ENCODE results near the gene PTPRH. TPM values are rescaled to one million over a fixed set of nuclear protein-coding genes. Genes with fewer than 3 reads are reported as not detected.

The PTPRH gene
- total RNA-seq, 2 donors from 2014 or later: 1.3 to 7.8 TPM

GRCh38 chr19:55146078-55146704 is 63.1 kb downstream of the PTPRH start:
- Histone ChIP-seq H3K4me1 (peaks cover 0 to 26% of the 10 kb centered on the region in 2 donors), H3K9me3 (no peaks in the 10 kb centered on the region), H3K27ac (no peak overlapping the region), H3K27me3 (peaks cover 4 to 12% of the 10 kb centered on the region in 2 donors), H3K36me3 (peaks cover 8% of the 10 kb centered on the region), H3K4me3 (no peak overlapping the region)
- TF ChIP-seq, protein P1, sequence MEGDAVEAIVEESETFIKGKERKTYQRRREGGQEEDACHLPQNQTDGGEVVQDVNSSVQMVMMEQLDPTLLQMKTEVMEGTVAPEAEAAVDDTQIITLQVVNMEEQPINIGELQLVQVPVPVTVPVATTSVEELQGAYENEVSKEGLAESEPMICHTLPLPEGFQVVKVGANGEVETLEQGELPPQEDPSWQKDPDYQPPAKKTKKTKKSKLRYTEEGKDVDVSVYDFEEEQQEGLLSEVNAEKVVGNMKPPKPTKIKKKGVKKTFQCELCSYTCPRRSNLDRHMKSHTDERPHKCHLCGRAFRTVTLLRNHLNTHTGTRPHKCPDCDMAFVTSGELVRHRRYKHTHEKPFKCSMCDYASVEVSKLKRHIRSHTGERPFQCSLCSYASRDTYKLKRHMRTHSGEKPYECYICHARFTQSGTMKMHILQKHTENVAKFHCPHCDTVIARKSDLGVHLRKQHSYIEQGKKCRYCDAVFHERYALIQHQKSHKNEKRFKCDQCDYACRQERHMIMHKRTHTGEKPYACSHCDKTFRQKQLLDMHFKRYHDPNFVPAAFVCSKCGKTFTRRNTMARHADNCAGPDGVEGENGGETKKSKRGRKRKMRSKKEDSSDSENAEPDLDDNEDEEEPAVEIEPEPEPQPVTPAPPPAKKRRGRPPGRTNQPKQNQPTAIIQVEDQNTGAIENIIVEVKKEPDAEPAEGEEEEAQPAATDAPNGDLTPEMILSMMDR (IDR thresholded peaks at IDR 0.05): peak in 1 of 2 donors; percentile 56
- DNase-seq (ENCODE audit: low spot score): no peak

- TF ChIP-seq, protein P1 (IDR thresholded peaks at IDR 0.05): no peak
- no peak for DNase-seq (ENCODE audit: low spot score)
- Histone ChIP-seq H3K27me3 (peaks cover 4 to 12% of the 10 kb centered on the region in 2 donors), H3K36me3 (no peaks in the 10 kb centered on the region), H3K27ac (no peak overlapping the region), H3K4me3 (no peak overlapping the region), H3K4me1 (peaks cover 0 to 18% of the 10 kb centered on the region in 2 donors), H3K9me3 (no peaks in the 10 kb centered on the region)
These were observed 64.1 kb downstream of the PTPRH start for GRCh38 chr19:55145232-55145631.

GRCh38 chr19:55141696-55142095 is 67.6 kb downstream of the PTPRH start:
- Histone ChIP-seq H3K27me3 (peaks cover 4 to 12% of the 10 kb centered on the region in 2 donors), H3K4me1 (peaks cover 0 to 9% of the 10 kb centered on the region in 2 donors), H3K36me3 (peaks cover under 1% of the 10 kb centered on the region), H3K4me3 (no peak overlapping the region), H3K27ac (no peak overlapping the region), H3K9me3 (no peaks in the 10 kb centered on the region)
- TF ChIP-seq, protein P1 (IDR thresholded peaks at IDR 0.05): no peak
- DNase-seq (ENCODE audit: low spot score): no peak

- H3K4me1 ChIP-seq: no peaks in the 10 kb centered on the region
- H3K27ac ChIP-seq: no peak overlapping the region
- no peak for DNase-seq (ENCODE audit: low spot score)
- TF ChIP-seq, protein P1 (IDR thresholded peaks at IDR 0.05): no peak
- H3K27me3 ChIP-seq: no peaks in the 10 kb centered on the region
- H3K36me3 ChIP-seq: peaks cover 4% of the 10 kb centered on the region
- H3K4me3 ChIP-seq: no peak overlapping the region
- H3K9me3 ChIP-seq: no peaks in the 10 kb centered on the region
These were observed 71.4 kb downstream of the PTPRH start for GRCh38 chr19:55137915-55138314.

DNA sequence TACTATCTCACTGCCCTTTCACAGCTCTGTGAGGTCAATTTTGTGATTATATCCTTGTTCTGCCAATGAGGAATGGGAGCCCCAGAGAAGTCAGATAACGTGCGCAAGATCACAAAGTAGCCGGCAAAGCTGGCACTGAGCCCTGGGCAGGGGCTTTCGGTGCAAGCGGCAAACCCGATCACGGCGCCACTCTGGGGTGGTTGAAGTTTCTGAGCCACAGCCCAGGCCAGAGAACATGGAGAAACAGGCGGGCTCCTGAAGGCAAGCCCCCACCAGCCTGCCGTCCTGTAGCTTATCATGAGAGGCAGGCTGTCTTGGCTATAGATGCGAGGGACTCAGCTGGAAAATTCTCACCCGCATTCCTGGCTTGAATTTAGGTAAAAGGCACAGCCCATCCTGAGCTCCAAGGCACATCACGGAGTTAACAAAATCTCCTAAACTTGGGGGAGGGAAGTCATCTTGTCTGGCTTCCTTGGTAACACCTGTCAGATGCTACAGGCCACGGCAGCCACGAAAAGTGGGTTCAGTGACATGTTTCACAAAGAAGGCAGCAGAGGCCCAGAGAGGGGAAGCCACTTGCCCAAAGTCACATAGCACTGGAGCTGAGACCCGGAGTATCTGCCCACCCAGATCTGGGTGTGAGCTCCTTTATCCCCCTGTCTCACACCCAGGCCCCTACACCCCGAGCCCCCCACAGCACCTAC is 72.8 kb downstream of the PTPRH start:
- no peaks in the 10 kb centered on the region for H3K27me3 ChIP-seq
- H3K36me3 ChIP-seq: peaks cover 4% of the 10 kb centered on the region
- H3K27ac ChIP-seq: no peak overlapping the region
- no peaks in the 10 kb centered on the region for H3K4me1 ChIP-seq
- TF ChIP-seq, protein P1 (IDR thresholded peaks at IDR 0.05): no peak
- DNase-seq (ENCODE audit: low spot score): no peak
- no peaks in the 10 kb centered on the region for H3K9me3 ChIP-seq
- H3K4me3 ChIP-seq: no peak overlapping the region

All from right atrium auricular region (tissue), 2 donors.